ENCODE data around the gene NFASC.

Gene NFASC

GRCh38 chr1:204830747-204831146 lies 39.9 kb upstream of the NFASC start:
- H3K27ac ChIP-seq, result no peak overlapping the region
- TF ChIP-seq, protein P1, sequence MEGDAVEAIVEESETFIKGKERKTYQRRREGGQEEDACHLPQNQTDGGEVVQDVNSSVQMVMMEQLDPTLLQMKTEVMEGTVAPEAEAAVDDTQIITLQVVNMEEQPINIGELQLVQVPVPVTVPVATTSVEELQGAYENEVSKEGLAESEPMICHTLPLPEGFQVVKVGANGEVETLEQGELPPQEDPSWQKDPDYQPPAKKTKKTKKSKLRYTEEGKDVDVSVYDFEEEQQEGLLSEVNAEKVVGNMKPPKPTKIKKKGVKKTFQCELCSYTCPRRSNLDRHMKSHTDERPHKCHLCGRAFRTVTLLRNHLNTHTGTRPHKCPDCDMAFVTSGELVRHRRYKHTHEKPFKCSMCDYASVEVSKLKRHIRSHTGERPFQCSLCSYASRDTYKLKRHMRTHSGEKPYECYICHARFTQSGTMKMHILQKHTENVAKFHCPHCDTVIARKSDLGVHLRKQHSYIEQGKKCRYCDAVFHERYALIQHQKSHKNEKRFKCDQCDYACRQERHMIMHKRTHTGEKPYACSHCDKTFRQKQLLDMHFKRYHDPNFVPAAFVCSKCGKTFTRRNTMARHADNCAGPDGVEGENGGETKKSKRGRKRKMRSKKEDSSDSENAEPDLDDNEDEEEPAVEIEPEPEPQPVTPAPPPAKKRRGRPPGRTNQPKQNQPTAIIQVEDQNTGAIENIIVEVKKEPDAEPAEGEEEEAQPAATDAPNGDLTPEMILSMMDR (IDR thresholded peaks at IDR 0.05), result no peak
- no peak overlapping the region for H3K4me3 ChIP-seq
- no peak for DNase-seq (ENCODE audit: low spot score)

- Histone ChIP-seq H3K4me3 (no peak overlapping the region), H3K27ac (no peak overlapping the region)
- DNase-seq (ENCODE audit: low spot score), result no peak
- TF ChIP-seq, protein P1 (IDR thresholded peaks at IDR 0.05), result no peak
These were observed 39.5 kb upstream of the NFASC start for GRCh38 chr1:204831186-204831585.

GRCh38 chr1:204834336-204834735 lies 36.3 kb upstream of the NFASC start:
- no peak overlapping the region for H3K27ac ChIP-seq
- TF ChIP-seq, protein P1 (IDR thresholded peaks at IDR 0.05), result no peak
- no peak overlapping the region for H3K4me3 ChIP-seq
- DNase-seq (ENCODE audit: low spot score), result no peak

DNA sequence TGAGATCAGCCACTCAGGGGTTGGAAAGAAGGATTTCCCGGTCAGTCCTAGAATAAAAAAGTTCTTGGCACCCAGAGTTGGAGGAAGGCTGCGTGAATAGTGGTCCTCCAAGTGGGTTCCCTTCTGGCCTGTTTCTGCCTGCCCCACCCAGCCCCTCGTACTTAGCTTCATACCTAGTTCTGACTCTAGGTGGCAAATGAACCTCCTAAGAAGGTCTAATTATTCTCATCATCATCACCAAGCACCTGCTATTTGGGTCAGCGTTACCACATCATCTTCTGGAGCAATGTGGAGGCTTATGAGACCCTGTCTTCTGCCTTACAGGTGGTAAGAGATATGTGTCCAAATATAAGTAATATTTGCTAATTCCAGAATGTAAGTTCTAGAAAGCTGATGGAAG lies 35.9 kb upstream of the NFASC start:
- Histone ChIP-seq H3K27ac (no peak overlapping the region), H3K4me3 (no peak overlapping the region)
- no peak for DNase-seq (ENCODE audit: low spot score)
- TF ChIP-seq, protein P1 (IDR thresholded peaks at IDR 0.05), result no peak

DNA sequence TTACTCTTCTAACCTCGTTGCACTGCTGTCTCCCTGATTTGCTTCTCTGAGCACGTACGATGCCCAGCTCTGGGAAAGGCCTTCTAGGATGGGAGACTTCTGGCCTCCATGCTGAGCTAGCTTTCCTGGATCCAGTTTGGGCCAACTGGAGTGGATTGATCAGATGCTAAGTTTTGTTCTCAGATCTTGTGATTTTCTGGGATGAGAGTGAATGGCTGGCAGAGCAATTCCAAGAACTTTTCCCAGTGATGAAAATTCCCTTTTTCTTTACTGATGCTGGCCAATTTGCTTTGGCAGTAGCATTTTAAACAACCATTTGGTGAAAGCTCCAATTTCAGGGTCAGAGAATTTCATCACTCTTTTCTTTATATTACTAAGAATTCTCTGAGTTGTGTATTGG lies 34.9 kb upstream of the NFASC start:
- Histone ChIP-seq H3K27ac (no peak overlapping the region), H3K4me3 (no peak overlapping the region)
- DNase-seq (ENCODE audit: low spot score), result no peak
- TF ChIP-seq, protein P1 (IDR thresholded peaks at IDR 0.05), result no peak

DNA sequence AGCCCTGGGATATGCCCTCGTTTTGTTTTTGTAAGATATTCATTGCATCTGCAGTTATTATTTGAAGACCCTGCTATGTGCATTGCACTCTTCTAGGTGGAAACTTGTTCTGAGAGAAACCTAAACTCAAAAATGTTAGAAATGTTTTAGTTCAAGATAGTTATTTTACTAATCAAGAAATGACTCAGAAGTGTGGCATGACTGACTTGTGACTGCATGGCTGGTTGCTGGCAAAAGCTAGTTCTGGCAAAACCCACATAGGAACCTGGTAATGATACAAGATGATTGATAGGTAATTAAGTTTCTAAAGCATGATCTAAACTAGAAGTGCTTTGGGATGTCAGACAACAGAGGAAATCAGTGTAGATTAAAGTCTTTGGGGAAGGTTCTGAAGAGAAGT lies 33.8 kb upstream of the NFASC start:
- no peak overlapping the region for H3K27ac ChIP-seq
- H3K4me3 ChIP-seq, result no peak overlapping the region
- DNase-seq (ENCODE audit: low spot score), result no peak
- TF ChIP-seq, protein P1 (IDR thresholded peaks at IDR 0.05), result no peak

DNA sequence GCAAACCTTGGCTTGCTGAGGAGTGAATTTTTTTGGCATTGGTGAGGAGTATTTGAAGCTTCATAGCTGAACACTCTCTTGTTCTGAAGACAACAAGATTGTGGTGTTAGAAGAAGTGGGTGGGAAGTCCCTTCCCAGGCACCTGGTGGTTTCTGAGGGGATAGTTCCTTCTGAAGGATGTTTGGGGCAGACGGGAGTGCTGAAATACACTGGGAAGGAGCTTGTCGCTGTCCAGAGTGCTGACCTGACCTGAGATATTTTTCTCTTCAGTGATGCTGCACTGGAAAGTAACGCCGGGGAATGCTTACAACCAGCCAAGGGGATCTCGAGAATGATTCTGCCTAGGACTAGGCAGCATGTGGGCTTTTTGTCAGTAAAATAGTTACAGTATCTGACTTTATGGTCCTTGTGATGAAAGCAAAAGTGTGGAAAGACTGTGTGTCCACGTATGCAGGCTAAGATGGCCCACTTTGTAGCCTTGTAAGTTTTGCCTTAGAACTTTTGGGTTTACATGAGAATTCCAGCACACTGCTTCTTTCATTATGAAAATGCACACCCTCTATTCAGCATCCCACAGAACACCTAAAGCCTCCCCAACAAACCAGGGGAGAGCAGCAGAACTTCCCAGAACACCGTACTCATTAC lies 33.1 kb upstream of the NFASC start:
- H3K4me3 ChIP-seq, result no peak overlapping the region
- TF ChIP-seq, protein P1 (IDR thresholded peaks at IDR 0.05), result no peak
- DNase-seq (ENCODE audit: low spot score), result no peak
- H3K27ac ChIP-seq, result no peak overlapping the region

All from coronary artery (tissue), 2 donors.